Stimulated activated naive CD8-positive, alpha-beta T cell treated with anti-CD3 and anti-CD28 coated beads, Interleukin-15, Interleukin-2, amounts not matched to agents 100 U/mL and 50 U/mL, for 24 hours (primary cell): ENCODE data around the gene GAB2.

Experiments used
- ATAC-seq: fragments of 150-1000 bp; cut with Tn5 transposase; one replicate; pipeline ENCODE4 v1.10.0; 2021
- DNase-seq: peaks from one replicate; pipeline ENCODE4 v3.0.0; 2021

GAB2 gene

GRCh38 chr11:78205691-78206090, 211.9 kb downstream of the GAB2 start:
- ATAC-seq (no peak), DNase-seq (no peak)

GRCh38 chr11:78205256-78205655, 212.4 kb downstream of the GAB2 start:
- ATAC-seq, result no peak
- DNase-seq, result no peak

GRCh38 chr11:78203184-78203583, 214.4 kb downstream of the GAB2 start:
- ATAC-seq (no peak), DNase-seq (no peak)

- no peak for DNase-seq
These were observed 214.9 kb downstream of the GAB2 start for GRCh38 chr11:78202733-78203167.

GRCh38 chr11:78201096-78201818, 216.4 kb downstream of the GAB2 start:
- DNase-seq (no peak), ATAC-seq (no peak)

More at GRCh38 chr11:78202733-78203167, 214.9 kb downstream of the GAB2 start:
- ATAC-seq, result peak; percentile 85

GRCh38 chr11:78200553-78200952, 217.1 kb downstream of the GAB2 start:
- no peak for DNase-seq
- no peak for ATAC-seq

GRCh38 chr11:78200061-78200460, 217.6 kb downstream of the GAB2 start:
- ATAC-seq (no peak), DNase-seq (no peak)

GRCh38 chr11:78199653-78200015, 218.0 kb downstream of the GAB2 start:
- DNase-seq (no peak), ATAC-seq (no peak)

- DNase-seq (no peak), ATAC-seq (no peak)
These were observed 218.5 kb downstream of the GAB2 start for GRCh38 chr11:78199015-78199652.

- DNase-seq (no peak), ATAC-seq (no peak)
These were observed 219.8 kb downstream of the GAB2 start for GRCh38 chr11:78197816-78198215.

- DNase-seq, result no peak
- no peak for ATAC-seq
These were observed 220.9 kb downstream of the GAB2 start for GRCh38 chr11:78196661-78197091.

GRCh38 chr11:78195917-78196560, 221.6 kb downstream of the GAB2 start:
- ATAC-seq (no peak), DNase-seq (no peak)

- DNase-seq (no peak), ATAC-seq (no peak)
These were observed 223.1 kb downstream of the GAB2 start for GRCh38 chr11:78194490-78194889.

GRCh38 chr11:78193806-78194205, 223.8 kb downstream of the GAB2 start:
- ATAC-seq (no peak), DNase-seq (no peak)

- ATAC-seq (no peak), DNase-seq (no peak)
These were observed 224.7 kb downstream of the GAB2 start for GRCh38 chr11:78192911-78193351.

- DNase-seq, result no peak
- no peak for ATAC-seq
These were observed 225.3 kb downstream of the GAB2 start for GRCh38 chr11:78192223-78192719.

GRCh38 chr11:78190871-78191538, 226.6 kb downstream of the GAB2 start:
- ATAC-seq, result no peak
- DNase-seq, result no peak

GRCh38 chr11:78190374-78190773, 227.2 kb downstream of the GAB2 start:
- no peak for ATAC-seq
- DNase-seq, result no peak

GRCh38 chr11:78189851-78190250, 227.8 kb downstream of the GAB2 start:
- ATAC-seq, result no peak

GRCh38 chr11:78189174-78189724, 228.4 kb downstream of the GAB2 start:
- no peak for ATAC-seq
- DNase-seq, result no peak

More at GRCh38 chr11:78189851-78190250, 227.8 kb downstream of the GAB2 start:
- no peak for DNase-seq

GRCh38 chr11:78188286-78189173, 229.1 kb downstream of the GAB2 start, which contains the start of the genes KCTD21 and USP35:
TSS of gene KCTD21 (minus strand) at chr11:78188626. CDS start at chr11:78174554, 14,072 bp downstream.
TSS of gene USP35 (plus strand) at chr11:78188919. CDS start at chr11:78196246, 7,327 bp downstream.
- ATAC-seq (peak; percentile 94), DNase-seq (peak; percentile 93)
